Gastroesophageal sphincter (tissue), 3 donors: ENCODE data around the gene OR1L1.

Source experiments
- CTCF ChIP-seq, 4 experiments: fragments of 200-600 bp in 2 of 4; fragments of 450-650 bp in 2 of 4; sonication (generic) in 1 of 4; IDR thresholded peaks; one replicate each; pipeline ENCODE4 v1.5.1; 2017 to 2019; ENCODE audit warnings: antibody characterized with exemption in 4 of 4, mild to moderate bottlenecking in 2 of 4, moderate library complexity in 2 of 4
- EP300 ChIP-seq: sonication (generic); formaldehyde crosslinking; IDR thresholded peaks from one replicate; pipeline ENCODE4 v1.6.1; 2017; ENCODE audit warnings: antibody characterized with exemption, mild to moderate bottlenecking
- POLR2A ChIP-seq, 2 donors: fragments of 450-650 bp; IDR thresholded peaks; one replicate each; pipeline ENCODE4 v1.6.1; 2017; ENCODE audit warnings: antibody characterized with exemption in 2 of 2, mild to moderate bottlenecking in 2 of 2, moderate library complexity in 1 of 2
- POLR2AphosphoS5 ChIP-seq: sonication (generic); formaldehyde crosslinking; IDR thresholded peaks from one replicate; pipeline ENCODE4 v1.6.1; 2017; ENCODE audit warnings: antibody characterized with exemption

DNA sequence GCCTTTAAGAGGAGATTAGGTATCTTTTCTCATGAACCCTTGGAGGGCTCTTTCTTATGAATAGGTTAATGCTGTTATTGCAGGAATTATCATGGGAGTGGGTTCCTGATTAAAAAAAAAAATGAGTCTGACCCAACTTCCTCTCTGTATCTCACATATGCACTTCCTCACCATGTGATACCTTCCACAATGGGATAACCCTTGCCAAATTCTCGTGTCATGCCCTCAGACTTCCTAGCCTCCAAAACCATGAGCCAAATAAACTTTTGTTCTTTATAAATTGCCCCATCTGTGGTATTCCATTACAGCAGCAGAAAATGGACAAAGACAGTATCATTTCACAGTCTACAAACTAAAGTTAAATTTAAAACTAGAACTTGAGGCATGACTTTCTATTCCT, 5.1 kb upstream of the OR1L1 start:
- TF ChIP-seq CTCF (IDR thresholded peaks at IDR 0.05), result no peak
- TF ChIP-seq POLR2AphosphoS5, result no peak
- TF ChIP-seq POLR2A (IDR thresholded peaks at IDR 0.05), result no peak
- no peak for TF ChIP-seq EP300
